ENCODE results near the gene PIK3C2G.

Gene PIK3C2G

GRCh38 chr12:18358077-18358476 is 96.8 kb downstream of the PIK3C2G start:
- DNase-seq (ENCODE audit: insufficient read length, low spot score): no peak

GRCh38 chr12:18358930-18359329 is 97.6 kb downstream of the PIK3C2G start:
- no peak for TF ChIP-seq PAX5 (IDR thresholded peaks at IDR 0.05; ENCODE audit: insufficient read depth, low read length, severe bottlenecking)
- no peak for TF ChIP-seq POLR2AphosphoS5 (IDR thresholded peaks at IDR 0.05; ENCODE audit: low read depth, low read length)
- no peak for TF ChIP-seq POU2F2 (IDR thresholded peaks at IDR 0.05; ENCODE audit: low read depth, low read length)
- no peak for TF ChIP-seq POLR2A (IDR thresholded peaks at IDR 0.05; ENCODE audit: low read depth, low read length)
- TF ChIP-seq TAF1 (IDR thresholded peaks at IDR 0.05; ENCODE audit: low read depth, low read length): no peak
- TF ChIP-seq SPI1 (IDR thresholded peaks at IDR 0.05; ENCODE audit: low read depth, low read length): no peak
- DNase-seq (ENCODE audit: insufficient read length, low spot score): no peak
- FAIRE-seq: no peak

More at GRCh38 chr12:18358077-18358476, 96.8 kb downstream of the PIK3C2G start:
- no peak for TF ChIP-seq TAF1 (IDR thresholded peaks at IDR 0.05; ENCODE audit: low read depth, low read length)
- no peak for TF ChIP-seq POU2F2 (IDR thresholded peaks at IDR 0.05; ENCODE audit: low read depth, low read length)
- TF ChIP-seq PAX5 (IDR thresholded peaks at IDR 0.05; ENCODE audit: insufficient read depth, low read length, severe bottlenecking): no peak
- TF ChIP-seq SPI1 (IDR thresholded peaks at IDR 0.05; ENCODE audit: low read depth, low read length): no peak
- no peak for TF ChIP-seq POLR2A (IDR thresholded peaks at IDR 0.05; ENCODE audit: low read depth, low read length)
- no peak for TF ChIP-seq POLR2AphosphoS5 (IDR thresholded peaks at IDR 0.05; ENCODE audit: low read depth, low read length)
- FAIRE-seq: no peak

- no peak for TF ChIP-seq PAX5 (IDR thresholded peaks at IDR 0.05; ENCODE audit: insufficient read depth, low read length, severe bottlenecking)
- TF ChIP-seq POLR2AphosphoS5 (IDR thresholded peaks at IDR 0.05; ENCODE audit: low read depth, low read length): no peak
- TF ChIP-seq POLR2A (IDR thresholded peaks at IDR 0.05; ENCODE audit: low read depth, low read length): no peak
- no peak for TF ChIP-seq POU2F2 (IDR thresholded peaks at IDR 0.05; ENCODE audit: low read depth, low read length)
- TF ChIP-seq TAF1 (IDR thresholded peaks at IDR 0.05; ENCODE audit: low read depth, low read length): no peak
- no peak for TF ChIP-seq SPI1 (IDR thresholded peaks at IDR 0.05; ENCODE audit: low read depth, low read length)
- no peak for DNase-seq (ENCODE audit: insufficient read length, low spot score)
- no peak for FAIRE-seq
Measured at GRCh38 chr12:18361433-18361832, 100.1 kb downstream of the PIK3C2G start.

DNA sequence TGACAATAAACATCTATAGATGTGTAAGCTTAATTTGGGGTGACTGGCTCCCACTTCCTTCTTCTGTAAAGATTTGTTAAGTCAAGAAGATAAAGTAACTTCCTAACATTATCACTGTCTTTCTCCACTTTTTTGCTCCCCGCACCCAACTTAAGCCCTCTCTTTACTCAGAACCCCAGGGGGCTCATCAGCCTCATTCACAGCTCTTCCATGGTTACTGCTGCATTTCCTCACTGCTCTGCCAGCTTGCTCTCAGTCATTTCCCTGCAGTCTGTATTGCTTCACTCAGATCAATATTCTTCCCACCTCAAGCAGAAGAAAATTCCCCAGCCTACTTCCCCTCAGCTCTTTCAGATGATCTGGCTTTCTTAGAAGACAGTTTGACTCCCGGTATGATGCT is 102.0 kb downstream of the PIK3C2G start:
- no peak for TF ChIP-seq POU2F2 (IDR thresholded peaks at IDR 0.05; ENCODE audit: low read depth, low read length)
- no peak for TF ChIP-seq POLR2A (IDR thresholded peaks at IDR 0.05; ENCODE audit: low read depth, low read length)
- TF ChIP-seq SPI1 (IDR thresholded peaks at IDR 0.05; ENCODE audit: low read depth, low read length): no peak
- no peak for TF ChIP-seq TAF1 (IDR thresholded peaks at IDR 0.05; ENCODE audit: low read depth, low read length)
- no peak for TF ChIP-seq PAX5 (IDR thresholded peaks at IDR 0.05; ENCODE audit: insufficient read depth, low read length, severe bottlenecking)
- no peak for TF ChIP-seq POLR2AphosphoS5 (IDR thresholded peaks at IDR 0.05; ENCODE audit: low read depth, low read length)
- FAIRE-seq: no peak
- DNase-seq (ENCODE audit: insufficient read length, low spot score): no peak

DNA sequence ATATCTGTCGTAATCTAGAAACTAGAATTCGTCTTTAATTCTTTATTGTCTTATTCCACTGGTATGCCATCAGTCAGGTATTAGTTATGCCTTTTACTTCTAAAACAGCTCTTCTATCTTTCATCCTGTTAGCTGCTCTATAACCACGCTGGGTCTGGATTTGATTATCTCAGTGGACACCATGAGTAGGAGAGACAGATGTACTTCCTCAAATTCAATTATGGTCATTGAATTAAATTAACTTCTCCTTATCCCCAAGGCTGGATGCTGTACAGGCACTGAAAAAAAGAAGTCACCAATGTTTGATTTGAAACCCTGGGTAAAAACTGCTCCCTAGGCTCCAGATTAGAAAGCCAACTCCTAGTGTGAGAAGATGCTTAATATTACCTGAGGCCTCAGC is 107.3 kb downstream of the PIK3C2G start:
- DNase-seq (ENCODE audit: insufficient read length, low spot score): no peak
- no peak for FAIRE-seq
- TF ChIP-seq POLR2AphosphoS5 (IDR thresholded peaks at IDR 0.05; ENCODE audit: low read depth, low read length) (no peak), POU2F2 (IDR thresholded peaks at IDR 0.05; ENCODE audit: low read depth, low read length) (no peak), PAX5 (IDR thresholded peaks at IDR 0.05; ENCODE audit: insufficient read depth, low read length, severe bottlenecking) (no peak), SPI1 (IDR thresholded peaks at IDR 0.05; ENCODE audit: low read depth, low read length) (no peak), TAF1 (IDR thresholded peaks at IDR 0.05; ENCODE audit: low read depth, low read length) (no peak), POLR2A (IDR thresholded peaks at IDR 0.05; ENCODE audit: low read depth, low read length) (no peak)

DNA sequence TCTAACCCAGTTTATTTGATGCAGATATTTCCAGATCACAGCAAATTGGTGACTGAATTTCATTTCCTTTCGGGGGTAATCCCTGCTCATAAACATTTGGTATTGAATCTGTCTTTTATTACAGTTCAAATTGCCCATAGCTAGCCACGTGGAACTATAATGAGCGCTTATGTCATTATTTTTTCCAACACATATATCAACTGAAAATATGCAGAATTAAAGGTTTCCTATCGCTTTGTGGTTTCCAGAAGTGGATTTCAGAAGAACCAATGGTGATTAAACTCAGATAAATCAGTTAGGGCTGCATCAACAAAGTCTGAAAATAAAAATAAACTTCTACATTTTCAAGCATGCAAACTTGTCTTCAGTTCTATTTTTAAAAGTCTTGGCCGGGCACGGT is 111.9 kb downstream of the PIK3C2G start:
- FAIRE-seq (no peak), DNase-seq (ENCODE audit: insufficient read length, low spot score) (no peak)
- TF ChIP-seq POU2F2 (IDR thresholded peaks at IDR 0.05; ENCODE audit: low read depth, low read length) (no peak), SPI1 (IDR thresholded peaks at IDR 0.05; ENCODE audit: low read depth, low read length) (no peak), TAF1 (IDR thresholded peaks at IDR 0.05; ENCODE audit: low read depth, low read length) (no peak), POLR2A (IDR thresholded peaks at IDR 0.05; ENCODE audit: low read depth, low read length) (no peak), POLR2AphosphoS5 (IDR thresholded peaks at IDR 0.05; ENCODE audit: low read depth, low read length) (no peak), PAX5 (IDR thresholded peaks at IDR 0.05; ENCODE audit: insufficient read depth, low read length, severe bottlenecking) (no peak)

- DNase-seq (ENCODE audit: insufficient read length, low spot score) (no peak), FAIRE-seq (no peak)
- TF ChIP-seq POLR2A (IDR thresholded peaks at IDR 0.05; ENCODE audit: low read depth, low read length) (no peak), SPI1 (IDR thresholded peaks at IDR 0.05; ENCODE audit: low read depth, low read length) (no peak), POU2F2 (IDR thresholded peaks at IDR 0.05; ENCODE audit: low read depth, low read length) (no peak), POLR2AphosphoS5 (IDR thresholded peaks at IDR 0.05; ENCODE audit: low read depth, low read length) (no peak), PAX5 (IDR thresholded peaks at IDR 0.05; ENCODE audit: insufficient read depth, low read length, severe bottlenecking) (no peak), TAF1 (IDR thresholded peaks at IDR 0.05; ENCODE audit: low read depth, low read length) (no peak)
Measured at GRCh38 chr12:18375131-18375530, 113.8 kb downstream of the PIK3C2G start.

GRCh38 chr12:18375583-18375982 is 114.3 kb downstream of the PIK3C2G start:
- FAIRE-seq (no peak), DNase-seq (ENCODE audit: insufficient read length, low spot score) (no peak)
- TF ChIP-seq POLR2A (IDR thresholded peaks at IDR 0.05; ENCODE audit: low read depth, low read length) (no peak), POU2F2 (IDR thresholded peaks at IDR 0.05; ENCODE audit: low read depth, low read length) (no peak), PAX5 (IDR thresholded peaks at IDR 0.05; ENCODE audit: insufficient read depth, low read length, severe bottlenecking) (no peak), SPI1 (IDR thresholded peaks at IDR 0.05; ENCODE audit: low read depth, low read length) (no peak), POLR2AphosphoS5 (IDR thresholded peaks at IDR 0.05; ENCODE audit: low read depth, low read length) (no peak), TAF1 (IDR thresholded peaks at IDR 0.05; ENCODE audit: low read depth, low read length) (no peak)

GRCh38 chr12:18382236-18382885 is 121.0 kb downstream of the PIK3C2G start:
- FAIRE-seq (no peak), DNase-seq (ENCODE audit: insufficient read length, low spot score) (no peak)

DNA sequence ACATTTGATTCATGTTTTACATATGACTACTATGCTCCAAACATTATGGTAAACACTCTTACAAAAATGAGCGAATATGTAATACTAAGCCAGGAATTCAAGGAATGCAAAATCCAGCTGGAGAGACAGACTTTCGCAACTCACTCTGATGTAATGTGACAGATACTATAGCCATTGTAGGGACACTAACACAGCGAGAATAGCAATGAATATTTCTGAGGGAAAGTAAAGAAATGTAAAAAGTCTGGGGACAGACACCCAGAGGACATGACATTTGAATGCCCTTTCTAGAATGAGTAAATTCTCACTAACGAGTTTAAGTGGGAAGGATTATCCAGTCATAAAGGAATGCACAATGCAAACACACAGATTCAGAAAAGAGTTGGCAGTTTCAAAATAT is 121.9 kb downstream of the PIK3C2G start:
- TF ChIP-seq POLR2AphosphoS5 (IDR thresholded peaks at IDR 0.05; ENCODE audit: low read depth, low read length) (no peak), POU2F2 (IDR thresholded peaks at IDR 0.05; ENCODE audit: low read depth, low read length) (no peak), PAX5 (IDR thresholded peaks at IDR 0.05; ENCODE audit: insufficient read depth, low read length, severe bottlenecking) (no peak), SPI1 (IDR thresholded peaks at IDR 0.05; ENCODE audit: low read depth, low read length) (no peak), POLR2A (IDR thresholded peaks at IDR 0.05; ENCODE audit: low read depth, low read length) (no peak), TAF1 (IDR thresholded peaks at IDR 0.05; ENCODE audit: low read depth, low read length) (no peak)
- no peak for FAIRE-seq
- no peak for DNase-seq (ENCODE audit: insufficient read length, low spot score)

More at GRCh38 chr12:18382236-18382885, 121.0 kb downstream of the PIK3C2G start:
- no peak for TF ChIP-seq POLR2A (IDR thresholded peaks at IDR 0.05; ENCODE audit: low read depth, low read length)
- TF ChIP-seq POU2F2 (IDR thresholded peaks at IDR 0.05; ENCODE audit: low read depth, low read length): no peak

All from GM12891 (cell line).